ENCODE measurements around the gene SNX8.
"Not testable (repeated sequence)": the region's sequence is repeated elsewhere in the genome, so short reads cannot be mapped to it uniquely, and the experiment has no call there.

Gene SNX8

DNA sequence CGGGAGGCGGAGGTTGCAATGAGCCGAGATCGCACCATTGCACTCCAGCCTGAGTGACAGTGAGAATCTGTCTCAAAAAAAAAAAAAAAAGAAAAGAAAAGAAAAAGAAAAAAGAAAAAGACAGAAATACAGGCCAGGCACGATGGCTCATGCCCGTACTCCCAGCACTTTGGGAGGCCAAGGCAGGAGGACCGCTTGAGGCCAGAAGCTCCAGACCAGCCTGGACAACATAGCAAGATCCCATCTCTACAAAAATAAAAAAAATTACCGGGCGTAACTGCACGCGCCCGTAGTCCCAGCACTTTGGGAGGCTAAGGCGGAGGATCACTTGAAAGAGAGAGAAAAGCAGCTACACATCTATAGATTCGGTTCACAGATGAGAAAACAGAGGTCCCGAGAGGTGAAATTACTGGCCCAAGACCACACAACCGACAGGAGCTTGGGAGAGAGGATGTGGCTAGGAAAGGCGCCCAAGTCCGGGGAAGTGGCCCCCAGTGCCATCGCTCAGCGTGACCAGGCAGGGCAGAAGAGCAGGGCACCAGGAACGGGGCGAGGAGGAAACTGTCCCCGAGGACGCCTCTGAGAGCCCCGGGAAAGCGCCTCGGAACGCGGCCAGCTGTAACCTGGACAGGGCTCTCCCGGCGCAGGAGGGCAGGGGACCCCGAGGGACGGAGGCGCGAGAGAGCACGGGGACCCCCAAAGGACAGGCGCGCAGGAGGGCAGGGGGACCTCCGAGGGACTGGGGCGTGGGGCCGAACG lies 612 bp downstream of the SNX8 start:
- TF ChIP-seq, protein P1, sequence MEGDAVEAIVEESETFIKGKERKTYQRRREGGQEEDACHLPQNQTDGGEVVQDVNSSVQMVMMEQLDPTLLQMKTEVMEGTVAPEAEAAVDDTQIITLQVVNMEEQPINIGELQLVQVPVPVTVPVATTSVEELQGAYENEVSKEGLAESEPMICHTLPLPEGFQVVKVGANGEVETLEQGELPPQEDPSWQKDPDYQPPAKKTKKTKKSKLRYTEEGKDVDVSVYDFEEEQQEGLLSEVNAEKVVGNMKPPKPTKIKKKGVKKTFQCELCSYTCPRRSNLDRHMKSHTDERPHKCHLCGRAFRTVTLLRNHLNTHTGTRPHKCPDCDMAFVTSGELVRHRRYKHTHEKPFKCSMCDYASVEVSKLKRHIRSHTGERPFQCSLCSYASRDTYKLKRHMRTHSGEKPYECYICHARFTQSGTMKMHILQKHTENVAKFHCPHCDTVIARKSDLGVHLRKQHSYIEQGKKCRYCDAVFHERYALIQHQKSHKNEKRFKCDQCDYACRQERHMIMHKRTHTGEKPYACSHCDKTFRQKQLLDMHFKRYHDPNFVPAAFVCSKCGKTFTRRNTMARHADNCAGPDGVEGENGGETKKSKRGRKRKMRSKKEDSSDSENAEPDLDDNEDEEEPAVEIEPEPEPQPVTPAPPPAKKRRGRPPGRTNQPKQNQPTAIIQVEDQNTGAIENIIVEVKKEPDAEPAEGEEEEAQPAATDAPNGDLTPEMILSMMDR (IDR thresholded peaks at IDR 0.05; ENCODE audit: low read depth, low read length, missing control alignments), result no peak
- DNase-seq (ENCODE audit: extremely low read depth, low read depth), result no peak
- H3K4me3 ChIP-seq (replicated peaks; ENCODE audit: low read depth, low read length), result peak overlapping the region; percentile 86

DNA sequence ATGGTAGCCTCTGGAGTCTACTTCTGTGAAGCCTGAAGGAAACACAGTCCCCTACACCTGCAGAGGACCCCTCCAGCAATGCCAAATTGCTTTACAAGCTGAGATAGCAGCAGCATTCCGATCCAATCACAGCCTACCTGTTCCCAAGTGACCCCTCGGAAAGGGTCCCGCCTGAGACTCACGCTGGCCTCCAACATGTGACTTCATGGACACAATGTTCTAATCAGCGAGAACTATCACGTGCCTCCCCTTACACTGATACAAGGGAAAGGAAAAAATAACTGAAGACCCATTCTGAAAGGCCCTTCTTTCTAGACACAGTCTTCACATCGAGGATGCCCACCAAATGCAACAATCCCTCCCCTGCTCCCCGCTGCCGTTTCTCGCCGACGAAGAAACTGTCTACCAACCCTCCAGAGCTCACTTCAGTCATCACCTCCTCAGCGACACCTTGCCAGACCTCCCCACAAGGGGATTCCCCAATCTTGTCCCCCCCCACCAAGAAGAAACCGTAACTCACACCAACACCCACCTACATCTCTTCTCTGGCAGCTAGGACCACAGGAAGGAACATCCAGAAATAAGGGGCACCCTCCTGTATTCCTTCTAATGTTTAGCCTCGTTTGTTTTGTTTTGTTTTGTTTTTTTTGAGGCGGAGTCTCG lies 1.8 kb downstream of the SNX8 start:
- no peak overlapping the region for H3K4me3 ChIP-seq (replicated peaks; ENCODE audit: low read depth, low read length)
- TF ChIP-seq, protein P1 (IDR thresholded peaks at IDR 0.05; ENCODE audit: low read depth, low read length, missing control alignments), result no peak
- DNase-seq (ENCODE audit: extremely low read depth, low read depth), result no peak

DNA sequence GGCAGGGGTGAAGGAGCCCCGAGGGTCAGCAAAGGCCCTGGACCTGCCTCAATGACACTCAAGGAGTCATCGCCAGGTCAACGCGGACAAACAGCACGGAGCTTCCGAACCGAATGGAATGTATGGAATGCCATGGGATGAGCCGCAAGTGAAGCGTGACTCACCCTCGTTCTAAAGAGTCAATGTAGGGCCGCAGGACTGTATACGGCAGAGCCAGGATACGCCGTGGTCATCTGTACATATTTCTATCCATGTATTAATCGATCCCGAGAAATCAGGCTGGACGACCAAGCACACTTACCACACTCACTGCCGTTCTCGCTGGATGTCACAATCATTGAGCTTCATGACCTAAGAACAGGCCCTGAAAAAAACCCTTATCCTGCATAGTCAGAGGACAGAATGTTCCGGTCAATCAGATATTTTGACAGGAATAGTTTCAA lies 4.3 kb downstream of the SNX8 start:
- DNase-seq (ENCODE audit: extremely low read depth, low read depth), result peak; percentile 59
- no peak overlapping the region for H3K4me3 ChIP-seq (replicated peaks; ENCODE audit: low read depth, low read length)
- TF ChIP-seq, protein P1 (IDR thresholded peaks at IDR 0.05; ENCODE audit: low read depth, low read length, missing control alignments), result no peak

DNA sequence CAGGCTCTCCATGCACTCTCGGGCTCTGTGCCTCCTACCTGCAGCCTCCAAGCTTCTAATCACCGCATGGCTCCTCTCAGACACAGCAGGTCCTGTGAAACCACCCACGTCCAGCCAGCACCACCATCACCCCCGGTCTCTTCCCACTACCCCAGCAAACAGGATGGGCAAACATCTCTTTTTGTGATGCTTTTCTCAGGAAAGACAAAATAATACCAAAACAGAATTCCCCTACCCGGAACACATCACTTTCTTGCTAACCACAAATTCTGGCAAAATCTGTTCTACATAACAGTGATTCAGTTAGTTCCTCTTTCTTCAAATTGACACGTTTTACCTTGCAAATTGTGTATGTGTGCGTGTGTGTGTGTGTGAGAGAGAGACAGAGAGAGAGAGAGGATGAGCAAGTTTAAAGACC lies 6.5 kb downstream of the SNX8 start:
- no peak for DNase-seq (ENCODE audit: extremely low read depth, low read depth)
- H3K4me3 ChIP-seq (replicated peaks; ENCODE audit: low read depth, low read length), result no peak overlapping the region
- TF ChIP-seq, protein P1 (IDR thresholded peaks at IDR 0.05; ENCODE audit: low read depth, low read length, missing control alignments), result no peak

DNA sequence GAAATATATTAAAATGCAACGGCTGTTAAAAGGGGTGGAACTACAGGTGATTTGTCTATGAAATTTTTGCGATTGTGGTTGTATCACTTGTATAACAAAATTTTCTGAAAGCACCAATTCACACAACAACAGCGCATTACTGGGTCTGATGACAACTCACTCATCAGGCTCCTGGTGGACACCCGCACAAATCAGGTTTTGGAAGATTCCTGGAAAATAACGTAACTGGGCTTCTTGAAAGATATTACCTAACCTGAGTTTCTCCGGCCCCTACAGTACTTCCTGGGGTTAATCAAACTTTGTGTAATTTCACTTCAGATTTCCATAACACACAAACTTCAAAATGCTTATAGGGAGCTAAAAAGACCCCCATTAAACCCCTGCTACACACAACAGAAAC lies 7.6 kb downstream of the SNX8 start:
- TF ChIP-seq, protein P1 (IDR thresholded peaks at IDR 0.05; ENCODE audit: low read depth, low read length, missing control alignments), result no peak
- DNase-seq (ENCODE audit: extremely low read depth, low read depth), result no peak
- no peak overlapping the region for H3K4me3 ChIP-seq (replicated peaks; ENCODE audit: low read depth, low read length)

DNA sequence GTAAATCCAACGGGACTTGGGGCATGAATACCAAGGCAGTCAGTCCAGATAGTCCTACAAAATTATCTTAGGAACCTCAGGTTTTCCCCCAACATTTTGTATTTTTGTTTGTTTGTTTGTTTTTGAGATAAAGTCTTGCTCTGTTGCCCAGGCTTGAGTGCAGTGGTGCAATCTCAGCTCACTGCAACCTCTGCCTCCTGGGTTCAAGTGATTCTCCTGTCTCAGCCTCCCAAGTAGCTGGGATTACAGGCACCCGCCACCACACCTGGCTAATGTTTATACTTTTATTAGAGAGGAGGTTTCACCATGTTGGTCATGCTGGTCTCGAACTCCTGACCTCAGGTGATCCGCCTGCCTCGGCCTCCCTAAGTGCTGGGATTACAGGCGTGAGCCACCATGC lies 9.0 kb downstream of the SNX8 start:
- H3K4me3 ChIP-seq (replicated peaks; ENCODE audit: low read depth, low read length); DNase-seq (ENCODE audit: extremely low read depth, low read depth): not testable (repeated sequence)

- not testable (repeated sequence) for H3K4me3 ChIP-seq (replicated peaks; ENCODE audit: low read depth, low read length); DNase-seq (ENCODE audit: extremely low read depth, low read depth)
These were observed 10.7 kb downstream of the SNX8 start for GRCh38 chr7:2303520-2303919.

DNA sequence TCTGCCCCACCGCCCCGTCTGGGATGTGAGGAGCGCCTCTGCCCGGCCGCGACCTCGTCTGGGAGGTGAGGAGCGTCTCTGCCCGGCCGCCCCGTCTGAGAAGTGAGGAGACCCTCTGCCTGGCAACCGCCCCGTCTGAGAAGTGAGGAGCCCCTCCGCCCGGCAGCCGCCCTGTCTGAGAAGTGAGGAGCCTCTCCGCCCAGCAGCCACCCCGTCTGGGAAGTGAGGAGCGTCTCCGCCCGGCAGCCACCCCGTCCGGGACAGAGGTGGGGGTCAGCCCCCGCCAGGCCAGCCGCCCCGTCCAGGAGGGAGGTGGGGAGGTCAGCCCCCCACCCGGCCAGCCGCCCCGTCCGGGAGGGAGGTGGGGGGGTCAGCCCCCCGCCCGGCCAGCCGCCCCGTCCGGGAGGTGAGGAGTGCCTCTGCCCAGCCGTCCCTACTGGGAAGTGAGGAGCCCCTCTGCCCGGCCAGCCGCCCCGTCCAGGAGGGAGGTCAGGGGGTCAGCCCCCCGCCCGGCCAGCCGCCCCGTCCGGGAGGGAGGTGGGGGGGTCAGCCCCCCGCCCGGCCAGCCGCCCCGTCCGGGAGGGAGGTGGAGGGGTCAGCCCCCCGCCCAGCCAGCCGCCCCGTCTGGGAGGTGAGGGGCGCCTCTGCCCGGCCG lies 11.4 kb downstream of the SNX8 start:
- DNase-seq (ENCODE audit: extremely low read depth, low read depth); H3K4me3 ChIP-seq (replicated peaks; ENCODE audit: low read depth, low read length): not testable (repeated sequence)

Data from HFF-Myc (cell line).